Skin epidermis (tissue), 12 donors: Measurements from ENCODE around the gene C12orf76.

Experiments used
- H3K27ac ChIP-seq, 21 experiments: fragments of 200-600 bp; sonication (generic) in 11 of 21; one replicate each; pipeline ENCODE4 v1.5.0; 2020; ENCODE audit warnings: mild to moderate bottlenecking in 3 of 21, inconsistent platforms in 2 of 21, moderate library complexity in 2 of 21
- H3K4me3 ChIP-seq, 7 experiments: fragments of 200-600 bp; sonication (generic) in 2 of 7; one replicate each; pipeline ENCODE4 v1.5.0; 2020; ENCODE audit warnings: inconsistent platforms in 2 of 7, mild to moderate bottlenecking in 2 of 7, moderate library complexity in 1 of 7

Gene C12orf76

DNA sequence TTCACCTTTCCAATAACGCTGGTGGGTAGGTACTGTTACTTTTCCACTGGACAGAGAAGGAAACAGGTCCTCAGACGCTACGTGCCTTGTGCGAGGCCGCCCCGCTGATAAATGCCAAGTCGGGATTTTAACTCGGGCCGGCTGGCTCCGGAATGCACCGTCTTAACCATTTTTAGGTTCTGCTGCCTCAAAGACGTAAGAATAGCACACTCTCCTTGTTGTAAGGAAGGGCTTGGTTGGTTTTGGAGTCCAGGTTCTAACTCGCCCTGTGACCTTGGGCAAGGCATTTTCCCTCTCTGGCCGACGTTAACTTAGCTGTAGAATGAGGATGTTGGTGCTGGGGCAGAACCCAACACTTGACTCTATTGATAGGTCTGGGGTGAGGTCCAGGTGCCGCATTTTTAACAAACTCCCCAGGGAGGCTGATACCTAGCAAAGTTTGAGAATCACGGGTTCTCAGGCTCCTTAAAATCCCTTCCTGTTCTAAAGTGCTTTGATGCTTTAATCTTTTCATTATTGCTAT lies 48.3 kb downstream of the C12orf76 start:
- Histone ChIP-seq H3K27ac (peak overlapping the region in 20 of 21 experiments; percentile 88 to 99 (median 94)), H3K4me3 (peak overlapping the region; percentile 59 to 99 (median 85))

DNA sequence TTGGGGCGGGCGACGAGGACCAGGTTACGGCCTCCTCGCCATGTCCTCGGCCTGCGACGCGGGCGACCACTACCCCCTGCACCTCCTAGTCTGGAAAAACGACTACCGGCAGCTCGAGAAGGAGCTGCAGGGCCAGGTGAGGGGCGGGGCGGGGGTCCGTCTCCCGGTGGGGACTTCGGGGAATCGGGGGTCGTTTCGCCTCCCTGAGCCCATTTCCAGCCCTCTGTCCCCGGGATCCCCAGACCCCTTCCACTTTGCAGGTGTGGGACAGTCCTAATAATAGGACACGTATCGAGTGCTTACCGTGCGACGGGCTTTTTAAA lies 48.7 kb downstream of the C12orf76 start:
- peak overlapping the region; percentile 69 to 99 (median 94) for H3K27ac ChIP-seq
- peak overlapping the region; percentile 59 to 99 (median 85) for H3K4me3 ChIP-seq

DNA sequence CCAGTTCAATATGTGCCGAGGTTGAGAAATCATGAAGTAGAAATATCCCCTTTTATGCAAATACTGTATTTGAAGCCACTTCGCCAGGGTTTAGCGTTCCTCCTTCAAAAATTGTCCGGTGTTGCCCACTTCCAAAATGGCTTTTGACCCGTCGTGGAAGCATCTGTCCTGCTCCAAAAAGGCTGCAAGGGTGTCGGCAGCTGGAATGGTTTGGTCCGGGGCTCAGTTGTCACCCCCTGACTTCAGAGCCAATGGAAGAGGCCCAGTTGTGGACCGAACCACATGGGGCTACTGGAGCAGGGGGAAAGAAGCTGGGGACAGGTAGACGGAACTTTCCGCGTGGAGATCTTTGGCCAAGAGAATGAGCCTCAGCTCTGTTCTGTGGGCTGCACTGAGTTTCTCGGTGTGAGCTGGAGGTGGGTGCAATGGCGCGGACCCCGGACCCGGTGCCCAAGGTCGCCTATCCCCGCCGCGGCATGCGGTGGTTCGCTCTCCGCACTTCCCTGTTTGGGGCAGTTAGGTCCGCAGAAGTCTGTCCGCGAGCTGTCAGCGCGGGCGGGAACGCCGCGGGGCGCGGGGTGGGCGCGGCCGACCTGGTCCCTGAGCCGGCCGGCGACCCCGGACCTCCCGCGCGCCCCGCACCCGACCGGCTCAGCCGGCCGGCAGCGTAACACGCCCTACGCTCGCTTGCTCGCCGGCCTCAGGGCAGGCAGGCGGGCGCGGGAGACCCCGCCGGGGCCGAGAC lies 49.2 kb downstream of the C12orf76 start, which contains the start of gene ANKRD13A:
TSS of gene ANKRD13A (plus strand) at position 527 of the 745 bp plus-strand sequence. CDS start 259 bp downstream, outside the sequence.
- Histone ChIP-seq H3K27ac (peak within 1 kb of the TSS; percentile 69 to 99 (median 94)), H3K4me3 (peak within 1 kb of the TSS; percentile 59 to 99 (median 85))

DNA sequence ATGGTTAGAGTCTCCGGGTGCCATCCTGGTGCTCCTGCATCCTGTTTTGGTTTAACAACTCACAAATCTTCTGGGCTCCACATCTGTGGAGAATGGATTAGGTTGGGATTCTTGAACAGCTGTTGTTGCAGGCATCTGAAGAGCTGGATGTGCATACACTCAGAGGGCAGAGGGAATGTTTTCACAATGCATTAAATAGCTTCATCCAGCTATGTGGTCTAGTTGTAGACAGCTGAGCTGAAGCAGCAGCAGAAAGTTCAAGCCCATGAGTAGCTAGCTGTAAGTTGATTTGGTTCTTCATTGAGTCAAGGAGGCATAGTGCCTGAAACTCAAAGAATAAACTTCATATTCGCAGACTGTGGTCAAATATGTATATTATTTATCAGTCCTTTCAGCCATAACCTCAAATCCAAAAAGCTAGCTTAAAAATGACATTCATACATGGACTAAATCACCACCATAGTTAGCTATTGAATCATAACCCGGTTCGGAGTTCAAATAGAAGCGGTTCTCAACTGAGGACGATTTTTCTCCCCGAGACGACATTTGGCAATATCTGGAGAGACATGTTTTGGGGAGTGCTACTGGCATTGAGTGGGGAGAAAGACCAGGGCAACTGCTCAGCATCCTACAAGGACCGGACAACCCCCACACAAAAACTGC lies 50.0 kb downstream of the C12orf76 start:
- Histone ChIP-seq H3K4me3 (peak overlapping the region; percentile 59 to 99 (median 85)), H3K27ac (peak overlapping the region in 20 of 21 experiments; percentile 88 to 99 (median 94))

DNA sequence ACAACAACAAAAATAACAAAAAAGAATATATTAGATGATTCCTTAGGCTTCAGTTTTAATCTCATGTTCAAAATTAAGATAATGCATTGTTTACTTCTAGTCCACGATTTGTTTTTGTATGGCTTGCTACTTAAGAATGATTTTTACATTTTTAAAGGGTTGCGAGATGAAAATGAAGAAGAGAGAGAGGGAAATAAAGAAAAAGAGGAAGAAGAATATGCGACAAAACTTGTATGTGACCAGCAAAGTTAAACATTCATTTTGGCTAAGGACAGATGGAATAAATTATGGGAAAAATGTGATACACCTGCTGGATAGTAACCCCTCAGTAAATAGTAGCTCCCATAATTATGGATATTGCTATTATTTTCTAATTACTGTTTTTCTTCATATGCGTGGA lies 50.9 kb downstream of the C12orf76 start:
- Histone ChIP-seq H3K4me3 (no peak overlapping the region), H3K27ac (no peak overlapping the region)

DNA sequence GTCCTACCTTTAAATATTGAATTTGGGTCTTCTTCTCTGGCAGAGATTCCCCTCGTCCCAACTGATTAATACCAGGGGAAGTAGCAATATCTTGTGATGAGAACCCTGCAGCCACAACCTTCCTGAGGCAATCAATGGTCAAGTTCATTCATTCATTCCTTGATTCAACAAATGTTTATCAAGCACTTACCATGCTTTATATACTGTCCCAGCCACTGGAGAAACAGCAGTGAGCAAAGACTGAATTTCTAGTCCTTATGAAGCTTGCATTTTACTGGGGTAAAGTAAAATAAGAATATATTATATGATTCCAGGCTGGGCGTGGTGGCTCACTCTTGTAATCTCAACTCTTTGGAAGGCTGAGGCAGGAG lies 51.9 kb downstream of the C12orf76 start:
- peak overlapping the region in 18 of 21 experiments; percentile 72 to 99 (median 94) for H3K27ac ChIP-seq
- H3K4me3 ChIP-seq = peak overlapping the region; percentile 68 to 100 (median 96)

DNA sequence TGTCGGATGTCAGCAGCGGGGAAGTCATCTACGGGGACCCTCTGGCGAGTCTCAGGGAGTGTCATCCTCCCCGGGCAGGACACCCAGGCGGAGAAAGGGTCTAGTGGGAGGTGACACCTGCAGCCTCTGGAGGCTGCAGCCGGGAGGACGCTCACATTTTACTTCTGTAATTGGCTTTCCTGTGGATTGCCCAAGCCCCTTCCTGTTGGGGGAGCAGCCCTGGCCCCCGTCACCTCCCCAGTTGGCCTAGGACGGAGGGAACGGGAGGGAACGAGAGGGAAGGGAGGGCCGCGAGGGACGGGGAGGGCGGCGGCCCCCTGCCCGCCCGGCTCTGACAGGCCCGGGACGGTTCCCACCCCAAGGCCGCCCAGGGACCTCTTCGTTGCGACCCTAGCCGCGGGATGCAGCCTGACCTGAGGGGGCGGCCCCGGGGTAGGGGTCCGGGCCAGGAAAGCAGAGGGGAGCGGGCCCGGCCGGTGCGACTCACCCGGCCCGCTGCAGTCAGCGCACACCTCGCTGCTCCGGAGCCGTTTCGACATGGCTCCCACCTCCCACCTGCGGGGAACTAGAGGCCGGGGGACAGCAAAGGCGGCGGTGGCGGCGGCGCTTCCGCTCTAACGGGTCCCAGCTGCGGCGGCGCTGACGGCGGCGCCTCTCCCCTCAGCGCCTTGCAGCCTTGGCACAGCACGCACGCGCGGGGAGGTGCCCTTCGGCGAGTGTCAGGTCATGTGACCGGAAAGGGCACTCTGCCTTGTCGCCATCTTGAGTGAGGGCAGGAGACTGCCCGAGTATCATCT lies 52.4 kb downstream of the C12orf76 start, which contains the start of gene GIT2:
TSS of gene GIT2 (minus strand) at position 683 of the 797 bp plus-strand sequence. CDS start at position 539, 144 bp downstream.
- Histone ChIP-seq H3K27ac (peak within 1 kb of the TSS; percentile 57 to 99 (median 93)), H3K4me3 (peak within 1 kb of the TSS; percentile 68 to 100 (median 96))

DNA sequence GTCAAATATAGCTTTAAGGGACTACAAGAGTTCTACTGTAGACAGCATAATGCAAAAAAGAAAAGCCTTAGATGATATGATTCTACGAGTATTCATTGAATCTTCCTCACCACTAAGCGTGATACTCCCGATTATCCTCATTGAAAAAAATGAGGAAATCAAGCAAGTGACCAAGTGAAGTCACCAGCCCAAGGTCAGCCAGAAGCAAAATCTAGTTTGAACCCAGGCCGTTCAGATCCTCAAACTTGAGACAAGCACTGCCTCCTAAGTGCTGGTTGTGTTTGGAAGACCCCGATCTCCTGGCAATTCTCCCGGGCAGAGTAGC lies 53.0 kb downstream of the C12orf76 start:
- peak overlapping the region in 20 of 21 experiments; percentile 72 to 99 (median 94) for H3K27ac ChIP-seq
- peak overlapping the region; percentile 68 to 100 (median 96) for H3K4me3 ChIP-seq

DNA sequence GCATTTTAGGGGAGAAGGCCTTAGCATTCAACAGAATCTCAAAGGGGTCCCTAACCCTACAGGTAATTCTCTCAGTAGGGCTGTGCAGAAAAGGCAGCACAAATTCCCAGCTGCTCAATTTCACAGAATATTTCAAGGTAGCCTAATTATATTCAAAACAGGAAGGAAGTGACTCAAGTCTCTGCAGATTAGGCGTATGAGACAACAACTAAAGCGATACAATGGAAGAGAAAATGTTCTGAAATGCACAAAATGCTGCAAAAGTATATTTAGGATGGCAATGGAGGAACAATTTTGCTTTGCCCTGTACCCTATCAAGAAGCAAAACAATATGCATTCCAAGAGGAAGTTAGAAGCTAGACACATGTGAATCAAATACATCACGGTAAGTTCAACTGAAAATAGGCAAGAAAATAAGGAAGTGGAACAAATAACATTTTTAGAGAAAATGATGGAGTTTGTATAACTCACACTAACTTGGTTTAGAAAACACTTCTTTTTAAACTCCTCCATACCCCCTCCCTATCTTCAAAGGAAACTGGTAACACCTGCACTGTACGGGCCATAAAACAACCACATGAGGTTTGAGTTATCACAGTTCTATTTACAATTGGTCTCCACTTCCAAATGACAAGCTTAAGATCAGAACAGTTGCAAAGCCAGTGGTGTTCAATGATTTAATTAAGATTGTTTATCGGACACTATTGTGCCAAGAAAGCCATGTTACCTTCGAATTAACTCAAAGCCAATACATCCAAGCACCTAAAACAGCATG lies 53.7 kb downstream of the C12orf76 start:
- H3K27ac ChIP-seq = peak overlapping the region in 15 of 21 experiments; percentile 87 to 99 (median 95)
- H3K4me3 ChIP-seq = peak overlapping the region; percentile 68 to 100 (median 96)

DNA sequence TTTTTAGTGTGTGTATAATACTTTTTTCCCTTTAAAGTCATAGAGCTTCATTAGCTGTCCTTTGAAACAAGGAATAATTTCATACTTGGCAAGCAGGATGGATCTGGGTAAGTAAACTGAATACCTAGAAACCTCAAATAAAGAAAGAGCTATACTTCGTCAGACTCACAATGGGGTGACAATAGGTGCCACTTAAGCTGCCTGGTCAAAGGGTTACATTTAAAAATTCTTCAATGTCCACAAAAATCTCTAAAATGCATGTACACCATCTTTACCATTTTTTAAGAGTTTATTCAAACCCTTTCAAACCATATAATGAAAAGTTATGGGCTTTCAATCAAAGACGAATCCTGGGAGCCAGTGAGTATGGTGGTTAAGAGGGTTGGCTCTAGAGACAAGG lies 55.2 kb downstream of the C12orf76 start:
- Histone ChIP-seq H3K4me3 (no peak overlapping the region), H3K27ac (peak overlapping the region in 1 of 21 experiments; percentile 99)

DNA sequence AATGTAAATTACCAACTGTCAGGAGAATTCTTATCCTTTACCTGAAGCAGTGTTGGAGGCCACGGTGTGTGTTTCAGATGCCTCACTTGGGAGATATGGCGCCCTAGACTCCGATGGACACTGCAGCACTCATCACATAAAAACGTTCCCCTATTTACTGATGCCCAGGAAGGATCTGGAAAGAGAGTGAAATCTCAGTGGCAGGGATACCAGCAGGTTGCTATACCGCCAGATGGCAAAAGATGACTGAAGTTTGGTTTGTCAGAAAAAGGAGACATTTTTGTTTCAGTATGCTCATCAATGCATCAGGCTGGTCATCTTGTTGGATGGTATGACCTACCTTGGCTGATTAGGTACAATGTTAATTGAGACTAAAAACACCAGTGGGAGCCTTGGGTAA lies 56.7 kb downstream of the C12orf76 start:
- Histone ChIP-seq H3K27ac (no peak overlapping the region), H3K4me3 (no peak overlapping the region)
